ENCODE data around the gene LPCAT2.

The LPCAT2 gene

DNA sequence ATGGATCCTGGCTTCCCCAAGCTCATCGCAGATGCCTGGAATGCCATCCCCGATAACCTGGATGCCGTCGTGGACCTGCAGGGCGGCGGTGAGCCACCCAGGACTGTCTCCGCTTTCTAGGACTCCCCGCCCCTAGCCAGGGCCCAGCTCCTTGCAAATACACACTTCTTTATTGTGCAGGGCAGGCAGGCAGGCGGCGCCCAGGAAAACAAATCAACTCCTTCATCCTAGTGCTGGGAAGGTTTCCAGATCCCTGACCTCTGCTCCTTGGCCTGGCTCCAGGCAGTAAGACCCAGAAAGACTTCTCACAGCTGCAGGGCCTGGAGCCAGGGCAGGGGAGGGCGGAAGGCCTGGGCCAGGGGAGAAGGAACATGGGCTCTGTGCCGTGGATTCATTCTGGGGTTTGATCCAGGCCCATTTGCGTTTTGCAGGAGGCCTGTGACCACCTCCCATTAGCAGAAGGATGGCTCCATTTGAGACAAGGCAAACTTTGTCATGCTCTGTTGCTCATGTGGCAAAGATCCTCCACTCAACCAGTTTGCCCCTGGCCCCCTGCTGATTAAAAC is 6.0 kb upstream of the LPCAT2 start:
- H3K4me3 ChIP-seq (ENCODE audit: low read depth, low read length), result no peak overlapping the region

DNA sequence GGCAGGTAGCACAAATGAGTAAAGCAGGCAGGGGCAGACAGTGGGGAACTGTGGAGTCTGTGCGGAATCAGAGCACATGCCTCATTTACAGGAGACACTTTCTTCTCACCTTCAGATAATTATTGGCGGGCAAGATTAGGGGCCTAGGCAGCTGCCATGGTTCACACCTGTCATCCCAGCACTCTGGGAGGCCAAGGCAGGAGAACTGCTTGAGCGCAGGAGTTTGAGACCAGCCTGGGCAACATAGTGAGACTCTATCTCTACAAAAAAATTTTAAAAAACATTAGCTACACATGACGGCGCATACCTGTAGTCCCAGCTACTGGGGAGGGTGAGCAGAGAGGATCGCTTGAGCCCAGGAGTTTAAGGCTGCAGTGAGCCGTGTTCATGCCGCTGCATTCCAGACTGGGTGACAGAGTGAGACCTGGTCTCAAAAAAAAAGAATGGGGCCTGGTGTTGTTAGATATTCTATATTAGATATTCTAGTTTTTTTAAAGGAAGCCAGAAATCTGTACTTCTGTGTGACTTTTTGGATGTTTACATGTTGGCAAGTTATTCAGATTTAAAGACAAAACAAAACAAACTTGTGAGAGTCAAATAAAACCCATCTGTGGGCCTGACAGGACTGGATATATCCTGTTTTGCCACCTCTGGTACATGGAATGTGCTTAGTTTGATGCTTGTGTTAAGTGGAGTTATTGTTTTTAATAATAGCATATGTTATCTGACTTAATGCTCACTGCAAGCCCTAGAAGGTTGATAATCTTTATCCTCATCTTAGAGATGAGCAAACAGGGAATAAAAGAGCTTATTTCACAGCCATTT is 4.9 kb upstream of the LPCAT2 start:
- no peak overlapping the region for H3K4me3 ChIP-seq (ENCODE audit: low read depth, low read length)

DNA sequence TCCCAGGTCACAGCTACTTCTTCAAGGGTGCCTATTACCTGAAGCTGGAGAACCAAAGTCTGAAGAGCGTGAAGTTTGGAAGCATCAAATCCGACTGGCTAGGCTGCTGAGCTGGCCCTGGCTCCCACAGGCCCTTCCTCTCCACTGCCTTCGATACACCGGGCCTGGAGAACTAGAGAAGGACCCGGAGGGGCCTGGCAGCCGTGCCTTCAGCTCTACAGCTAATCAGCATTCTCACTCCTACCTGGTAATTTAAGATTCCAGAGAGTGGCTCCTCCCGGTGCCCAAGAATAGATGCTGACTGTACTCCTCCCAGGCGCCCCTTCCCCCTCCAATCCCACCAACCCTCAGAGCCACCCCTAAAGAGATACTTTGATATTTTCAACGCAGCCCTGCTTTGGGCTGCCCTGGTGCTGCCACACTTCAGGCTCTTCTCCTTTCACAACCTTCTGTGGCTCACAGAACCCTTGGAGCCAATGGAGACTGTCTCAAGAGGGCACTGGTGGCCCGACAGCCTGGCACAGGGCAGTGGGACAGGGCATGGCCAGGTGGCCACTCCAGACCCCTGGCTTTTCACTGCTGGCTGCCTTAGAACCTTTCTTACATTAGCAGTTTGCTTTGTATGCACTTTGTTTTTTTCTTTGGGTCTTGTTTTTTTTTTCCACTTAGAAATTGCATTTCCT is 3.4 kb upstream of the LPCAT2 start:
- H3K4me3 ChIP-seq (ENCODE audit: low read depth, low read length), result no peak overlapping the region

DNA sequence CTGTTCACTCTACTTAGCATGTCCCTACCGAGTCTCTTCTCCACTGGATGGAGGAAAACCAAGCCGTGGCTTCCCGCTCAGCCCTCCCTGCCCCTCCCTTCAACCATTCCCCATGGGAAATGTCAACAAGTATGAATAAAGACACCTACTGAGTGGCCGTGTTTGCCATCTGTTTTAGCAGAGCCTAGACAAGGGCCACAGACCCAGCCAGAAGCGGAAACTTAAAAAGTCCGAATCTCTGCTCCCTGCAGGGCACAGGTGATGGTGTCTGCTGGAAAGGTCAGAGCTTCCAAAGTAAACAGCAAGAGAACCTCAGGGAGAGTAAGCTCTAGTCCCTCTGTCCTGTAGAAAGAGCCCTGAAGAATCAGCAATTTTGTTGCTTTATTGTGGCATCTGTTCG is 2.8 kb upstream of the LPCAT2 start:
- no peak overlapping the region for H3K4me3 ChIP-seq (ENCODE audit: low read depth, low read length)

- no peak overlapping the region for H3K4me3 ChIP-seq (ENCODE audit: low read depth, low read length)
Observed at GRCh38 chr16:55506708-55507107, 2.2 kb upstream of the LPCAT2 start.

- H3K4me3 ChIP-seq (ENCODE audit: low read depth, low read length), result no peak overlapping the region
Observed at GRCh38 chr16:55508271-55508921, 476 bp upstream of the LPCAT2 start.

DNA sequence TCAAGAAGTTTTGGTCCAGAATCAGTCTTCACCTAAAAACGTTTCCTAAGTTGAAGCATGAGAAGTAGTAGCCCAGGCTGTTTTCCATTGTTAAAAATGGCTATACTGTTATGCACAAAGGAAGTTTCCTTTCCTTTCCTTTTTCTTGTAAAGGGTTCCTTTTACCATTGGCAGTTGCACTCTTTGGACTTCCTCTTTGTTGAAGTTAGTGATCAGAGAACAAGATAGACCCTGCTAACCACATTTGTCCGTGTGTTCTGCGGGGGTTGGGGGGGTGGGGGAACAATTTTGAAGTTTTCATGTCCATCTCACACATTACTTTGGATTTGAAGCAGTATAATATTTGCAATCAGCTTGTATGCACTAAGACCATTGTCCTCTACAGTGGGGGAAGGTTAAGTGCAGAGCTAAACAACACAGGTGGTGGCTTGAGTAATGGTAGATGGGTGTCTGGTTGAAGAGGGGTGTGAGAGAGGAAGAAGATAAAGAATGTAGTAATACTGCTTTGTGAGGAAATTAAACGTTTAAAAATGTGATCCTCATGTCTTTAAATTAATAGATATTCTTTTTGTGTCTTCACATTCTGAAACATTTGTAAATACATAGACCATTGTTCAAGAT is 1.4 kb downstream of the LPCAT2 start:
- no peak overlapping the region for H3K4me3 ChIP-seq (ENCODE audit: low read depth, low read length)

DNA sequence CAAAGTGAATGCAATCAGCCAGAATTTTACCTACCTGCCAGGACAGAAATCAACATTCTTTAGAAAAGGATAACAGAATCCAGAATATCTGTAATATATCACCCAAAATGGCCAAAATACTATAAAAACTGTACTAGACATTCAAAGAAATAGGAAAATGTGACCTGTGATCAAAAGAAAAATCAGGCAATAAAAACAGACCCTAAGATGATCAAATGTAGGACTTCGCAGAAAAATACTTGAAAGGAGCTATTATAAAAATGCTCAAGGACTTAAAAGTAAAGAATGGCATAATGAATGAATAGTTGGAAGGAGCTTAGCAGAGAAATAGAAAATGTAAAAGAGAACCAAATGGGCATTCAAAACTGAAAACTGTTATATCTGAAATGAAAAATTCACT is 4.1 kb downstream of the LPCAT2 start:
- H3K4me3 ChIP-seq (ENCODE audit: low read depth, low read length), result no peak overlapping the region

DNA sequence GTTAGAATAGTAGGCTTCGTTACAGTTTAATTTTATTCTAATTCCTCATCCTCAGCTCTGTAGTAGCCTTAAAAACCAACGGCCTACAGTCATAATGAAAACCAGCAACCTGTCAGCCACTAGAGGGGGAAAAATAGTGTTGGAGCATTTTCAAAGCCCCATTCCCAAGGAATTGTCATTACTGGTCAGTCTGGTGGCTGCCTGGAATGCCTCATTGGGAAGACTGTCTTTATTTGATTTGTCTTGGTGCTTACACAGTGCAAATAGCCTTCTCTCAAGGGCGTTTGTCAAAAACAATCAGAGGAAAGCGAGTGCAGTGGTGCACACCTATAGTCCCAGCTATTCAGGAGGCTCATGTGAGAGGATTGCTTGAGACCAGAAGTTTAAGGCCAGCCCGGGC is 4.7 kb downstream of the LPCAT2 start:
- H3K4me3 ChIP-seq (ENCODE audit: low read depth, low read length), result no peak overlapping the region

DNA sequence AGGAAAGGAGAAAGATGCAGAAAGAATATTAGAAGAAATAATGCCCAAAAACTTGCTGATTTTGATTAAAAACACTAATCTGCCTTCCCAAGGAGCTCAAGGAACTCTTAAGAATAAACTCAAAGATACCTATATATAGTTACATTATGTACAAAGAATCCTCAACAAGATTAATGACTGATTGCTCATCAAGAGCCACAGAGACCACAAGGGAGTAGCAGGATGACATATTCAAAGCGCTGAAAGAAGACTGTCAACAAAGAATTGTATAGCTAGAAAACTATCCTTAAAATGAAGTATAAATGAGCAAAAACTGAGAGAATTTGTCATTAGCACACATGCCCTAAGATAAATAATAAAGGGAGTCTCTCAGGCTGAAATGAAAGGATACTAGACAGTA is 6.2 kb downstream of the LPCAT2 start:
- H3K4me3 ChIP-seq (ENCODE audit: low read depth, low read length), result no peak overlapping the region

GRCh38 chr16:55521792-55522191 is 12.9 kb downstream of the LPCAT2 start:
- H3K4me3 ChIP-seq (ENCODE audit: low read depth, low read length), result no peak overlapping the region

- no peak overlapping the region for H3K4me3 ChIP-seq (ENCODE audit: low read depth, low read length)
Observed at GRCh38 chr16:55526441-55526840, 17.6 kb downstream of the LPCAT2 start.

GRCh38 chr16:55527885-55528284 is 19.0 kb downstream of the LPCAT2 start:
- H3K4me3 ChIP-seq (ENCODE audit: low read depth, low read length), result no peak overlapping the region

- no peak overlapping the region for H3K4me3 ChIP-seq (ENCODE audit: low read depth, low read length)
Observed at GRCh38 chr16:55529018-55529417, 20.1 kb downstream of the LPCAT2 start.

GRCh38 chr16:55530316-55530856 is 21.5 kb downstream of the LPCAT2 start:
- no peak overlapping the region for H3K4me3 ChIP-seq (ENCODE audit: low read depth, low read length)

DNA sequence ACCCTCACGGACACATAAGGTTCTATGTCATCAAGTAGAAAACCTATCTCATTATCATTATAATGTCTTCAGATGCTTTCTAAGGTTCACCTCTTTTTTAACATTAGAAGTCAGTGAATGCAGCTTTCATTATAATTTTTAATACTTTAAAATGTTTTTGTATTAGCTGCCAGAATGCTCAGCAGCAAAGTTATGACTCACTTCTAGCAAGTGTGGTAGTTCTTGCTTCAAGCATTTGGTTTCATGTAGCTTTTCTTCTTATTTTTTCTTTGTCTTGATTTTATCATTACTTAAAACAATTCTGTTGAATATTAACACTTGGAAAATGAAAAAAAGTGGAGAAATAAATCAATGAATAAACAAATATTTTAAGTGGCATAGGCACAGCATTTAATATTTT is 23.4 kb downstream of the LPCAT2 start:
- H3K4me3 ChIP-seq (ENCODE audit: low read depth, low read length), result no peak overlapping the region

DNA sequence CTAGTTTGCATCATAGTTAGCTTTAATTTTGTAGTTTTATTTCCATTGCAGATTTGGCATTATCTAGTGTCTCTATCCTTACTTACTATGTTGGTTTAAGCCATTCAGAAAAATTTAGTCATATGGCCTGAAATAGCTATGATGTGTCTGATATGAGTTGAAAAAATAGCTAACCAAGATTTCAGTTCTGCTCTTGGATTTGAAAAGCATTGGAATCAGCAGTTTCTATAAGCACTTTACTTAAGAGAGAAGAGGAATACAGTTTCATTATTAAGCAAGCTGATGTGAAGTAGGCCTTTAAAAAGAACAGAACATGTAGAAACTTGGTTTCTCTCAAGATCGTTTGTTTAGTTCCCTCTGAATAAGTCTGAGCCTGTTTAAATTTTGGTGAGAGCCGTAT is 25.9 kb downstream of the LPCAT2 start:
- no peak overlapping the region for H3K4me3 ChIP-seq (ENCODE audit: low read depth, low read length)

GRCh38 chr16:55539049-55539448 is 30.2 kb downstream of the LPCAT2 start:
- no peak overlapping the region for H3K4me3 ChIP-seq (ENCODE audit: low read depth, low read length)

GRCh38 chr16:55539488-55539887 is 30.6 kb downstream of the LPCAT2 start:
- no peak overlapping the region for H3K4me3 ChIP-seq (ENCODE audit: low read depth, low read length)

- H3K4me3 ChIP-seq (ENCODE audit: low read depth, low read length), result no peak overlapping the region
Observed at GRCh38 chr16:55540221-55540620, 31.3 kb downstream of the LPCAT2 start.
